Esophagus (tissue), 2 donors: ENCODE measurements around the gene THRB. TPM values are rescaled to one million over a fixed set of nuclear protein-coding genes. Genes with fewer than 3 reads are reported as not detected.
"Not testable (repeated sequence)": the region's sequence is repeated elsewhere in the genome, so short reads cannot be mapped to it uniquely, and the experiment has no call there.

Experiments used
- H3K27ac ChIP-seq, 2 donors: one replicate each; pipeline ENCODE4 v1.5.1; 2013; ENCODE audit warnings: low read depth in 2 of 2, mild to moderate bottlenecking in 2 of 2, inconsistent platforms in 1 of 2, low read length in 1 of 2, moderate library complexity in 1 of 2
- H3K27me3 ChIP-seq, 2 donors: one replicate each; pipeline ENCODE4 v1.6.1; 2013; ENCODE audit warnings: low read length in 2 of 2, control low read depth in 1 of 2, mild to moderate bottlenecking in 1 of 2; ENCODE audit not compliant: insufficient read depth in 2 of 2, control insufficient read depth in 1 of 2
- H3K36me3 ChIP-seq, 2 donors: one replicate each; pipeline ENCODE4 v1.6.1; 2013; ENCODE audit warnings: low read length in 1 of 2; ENCODE audit not compliant: control insufficient read depth in 2 of 2, insufficient read depth in 2 of 2
- H3K4me1 ChIP-seq, 2 donors: one replicate each; pipeline ENCODE4 v1.6.1; 2013; ENCODE audit warnings: low read length in 1 of 2; ENCODE audit not compliant: control insufficient read depth in 2 of 2, insufficient read depth in 2 of 2
- H3K4me3 ChIP-seq, 2 donors: one replicate each; pipeline ENCODE4 v1.5.1; 2013; ENCODE audit warnings: low read length in 2 of 2, mild to moderate bottlenecking in 2 of 2, low read depth in 1 of 2, moderate library complexity in 1 of 2
- H3K9me3 ChIP-seq, 2 donors: one replicate each; pipeline ENCODE4 v1.6.1; 2013; ENCODE audit warnings: mild to moderate bottlenecking in 2 of 2, low read depth in 1 of 2, low read length in 1 of 2, moderate library complexity in 1 of 2; ENCODE audit not compliant: control insufficient read depth in 2 of 2, insufficient read depth in 1 of 2
- WGBS, 2 donors: extraction: QIAGEN DNeasy Blood & Tissue Kit; methylation state at CpG; one replicate each; pipeline ENCODE4 v1.1.7; 2013; 5-methylcytosine and 5-hydroxymethylcytosine counted together
- polyA plus RNA-seq, 2 donors: library from polyadenylated mRNA; stranded (reverse); fragments of 200-250 nt; gene quantifications; one replicate each; pipeline ENCODE4 v1.2.3, GENCODE V29; 2013
- donor health status: healthy with polysubstance abuse.
- donor health status: Bipolar disorder and iron deficiency.

The THRB gene
- polyA plus RNA-seq, 2 donors, result 1.4 to 2.5 TPM

DNA sequence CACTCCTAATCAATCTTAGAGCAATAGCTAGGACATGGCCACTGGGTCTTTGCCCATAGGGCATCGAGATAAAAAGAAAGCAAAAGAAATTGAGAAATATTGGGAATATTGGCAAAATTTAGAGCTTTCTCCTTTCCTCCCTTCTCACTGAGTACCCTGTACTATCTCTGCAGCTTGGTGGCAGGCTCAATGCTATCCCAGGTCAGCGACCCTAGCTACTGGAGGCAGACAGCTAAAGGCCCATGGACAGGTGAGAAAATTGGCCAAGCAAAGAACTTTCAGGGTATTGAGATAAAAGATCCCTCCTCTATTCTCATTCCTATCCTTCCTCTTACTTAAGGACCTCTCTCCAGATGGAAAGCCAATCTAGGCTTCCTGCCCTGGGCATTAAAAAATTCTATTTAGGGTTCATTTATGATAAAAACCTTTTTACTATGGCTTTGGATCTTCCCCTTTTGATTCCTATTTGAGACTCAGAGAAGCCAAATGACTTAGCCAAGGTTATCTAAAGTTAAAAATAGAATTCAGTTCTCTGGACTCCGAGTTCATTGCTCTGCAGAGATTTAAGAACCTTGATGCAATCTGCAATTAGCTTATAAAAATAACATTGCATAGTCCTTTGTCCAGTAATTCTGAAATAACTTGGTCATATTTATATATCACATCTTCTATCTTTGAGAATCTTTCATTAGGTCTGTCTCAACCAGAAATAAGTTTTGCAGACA, 75.4 kb downstream of the THRB start:
- H3K27ac ChIP-seq, result no peak overlapping the region
- H3K4me1 ChIP-seq, result no peaks in the 10 kb centered on the region
- H3K9me3 ChIP-seq, result no peaks in the 10 kb centered on the region
- WGBS, 2 donors, result 82 to 85% methylated on average over 3 of the region's 3 CpGs
- H3K4me3 ChIP-seq, result no peak overlapping the region
- no peaks in the 10 kb centered on the region for H3K27me3 ChIP-seq
- H3K36me3 ChIP-seq, result no peaks in the 10 kb centered on the region

DNA sequence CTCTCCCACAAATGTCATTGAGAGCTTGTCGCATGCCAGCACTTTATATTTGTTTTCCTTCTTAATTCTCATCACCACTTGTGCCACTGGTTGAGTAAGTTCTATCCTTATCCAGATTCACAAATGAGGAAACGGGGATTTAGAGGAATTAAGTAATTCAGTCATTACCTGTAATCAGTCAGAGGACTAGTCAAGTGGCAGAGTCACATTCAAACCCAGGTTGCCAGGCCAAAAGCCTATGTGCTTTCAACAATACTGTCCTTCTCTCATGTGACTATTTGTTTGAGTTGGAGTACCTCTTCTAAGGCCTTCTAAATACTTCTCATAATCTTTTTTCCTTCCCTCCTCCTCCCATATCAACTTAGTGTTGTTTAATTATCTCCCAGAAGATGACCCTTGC, 76.9 kb downstream of the THRB start:
- Histone ChIP-seq H3K4me1 (no peaks in the 10 kb centered on the region), H3K27ac (no peak overlapping the region), H3K4me3 (no peak overlapping the region), H3K36me3 (no peaks in the 10 kb centered on the region), H3K9me3 (no peaks in the 10 kb centered on the region), H3K27me3 (no peaks in the 10 kb centered on the region)
- WGBS, 2 donors, result 61 to 69% methylated on average over 2 of the region's 2 CpGs

DNA sequence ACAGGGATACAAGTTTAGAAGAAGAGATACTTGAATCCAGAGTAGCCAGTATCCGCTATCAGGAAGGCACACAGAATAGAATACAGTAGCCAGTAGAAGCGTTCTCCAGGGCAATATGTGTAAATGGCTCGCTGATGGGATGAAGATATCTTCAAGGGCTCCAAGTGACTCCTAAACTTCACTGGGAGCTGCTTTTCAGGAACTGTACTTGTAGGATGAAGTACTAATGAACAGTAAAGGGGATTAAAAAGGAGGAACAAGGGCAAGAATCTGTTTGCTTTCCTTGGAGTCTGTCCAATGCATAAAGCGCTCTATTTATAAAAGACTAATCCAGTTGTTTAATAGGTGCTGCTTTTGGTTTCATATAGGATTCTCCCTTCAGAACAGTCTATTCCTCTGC, 78.4 kb downstream of the THRB start:
- WGBS, 2 donors, result 60 to 68% methylated on average over 4 of the region's 4 CpGs
- Histone ChIP-seq H3K4me1 (no peaks in the 10 kb centered on the region), H3K4me3 (no peak overlapping the region), H3K27ac (no peak overlapping the region), H3K9me3 (no peaks in the 10 kb centered on the region), H3K36me3 (no peaks in the 10 kb centered on the region), H3K27me3 (no peaks in the 10 kb centered on the region)

DNA sequence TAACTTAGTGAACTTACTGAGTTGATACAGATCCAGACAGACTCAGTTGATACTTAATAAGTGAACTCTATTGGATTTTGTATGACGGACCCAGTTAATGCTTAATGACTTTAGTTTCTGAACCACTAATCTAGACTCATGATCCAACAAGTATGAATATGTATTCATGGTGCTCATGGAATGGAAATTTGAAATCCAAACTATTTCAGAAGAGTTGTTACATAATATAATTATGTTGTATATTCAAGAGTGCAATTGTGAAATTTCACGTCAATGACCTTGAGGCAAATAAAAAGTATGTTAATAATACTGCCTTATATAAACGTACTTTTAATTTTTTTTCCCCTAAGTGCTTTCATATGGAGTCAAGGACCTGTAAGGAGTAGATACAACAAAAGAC, 78.8 kb downstream of the THRB start:
- WGBS, 2 donors, result 49 to 58% methylated on average over 3 of the region's 3 CpGs
- Histone ChIP-seq H3K9me3 (no peaks in the 10 kb centered on the region), H3K27me3 (no peaks in the 10 kb centered on the region), H3K4me3 (no peak overlapping the region), H3K27ac (no peak overlapping the region), H3K36me3 (no peaks in the 10 kb centered on the region), H3K4me1 (no peaks in the 10 kb centered on the region)

DNA sequence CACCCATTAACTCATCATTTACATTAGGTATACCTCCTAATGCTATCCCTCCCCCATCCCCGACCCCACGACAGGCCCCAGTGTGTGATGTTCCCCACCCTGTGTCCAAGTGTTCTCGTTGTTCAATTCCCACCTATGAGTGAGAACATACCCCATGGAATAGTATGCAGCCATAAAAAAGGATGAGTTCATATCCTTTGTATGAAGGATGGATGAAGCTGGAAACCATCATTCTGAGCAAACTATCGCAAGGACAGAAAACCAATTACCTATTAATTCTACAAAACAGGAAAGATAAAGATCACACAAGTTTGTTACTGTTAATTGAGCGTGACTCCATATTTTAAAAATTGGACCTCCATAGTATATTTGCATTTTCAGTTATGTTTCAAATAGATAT, 81.0 kb downstream of the THRB start:
- not testable (repeated sequence) for H3K27me3 ChIP-seq, H3K4me3 ChIP-seq, H3K27ac ChIP-seq, H3K9me3 ChIP-seq, H3K4me1 ChIP-seq, H3K36me3 ChIP-seq
- WGBS, 2 donors, result 94% methylated on average over 5 of the region's 5 CpGs

DNA sequence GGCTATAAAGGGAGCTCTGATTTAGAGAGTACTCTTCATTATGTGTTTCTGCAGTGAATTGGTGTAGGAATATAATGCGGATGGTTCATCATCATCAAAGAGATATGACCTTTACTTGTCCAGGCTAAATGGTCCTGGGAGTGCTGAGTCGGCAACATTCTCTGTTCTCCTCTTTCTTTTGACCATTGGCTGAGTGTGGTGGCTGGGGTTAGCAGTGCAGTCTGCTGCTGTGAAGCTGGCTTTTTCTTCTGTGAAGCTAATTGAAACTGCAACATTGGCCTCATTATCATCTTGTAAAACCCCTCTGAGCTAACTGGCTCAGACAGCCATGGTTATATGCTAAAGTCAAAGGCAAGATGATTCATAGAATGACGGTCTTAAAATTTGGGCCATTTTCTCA, 83.8 kb downstream of the THRB start:
- Histone ChIP-seq H3K27ac (no peak overlapping the region), H3K4me3 (no peak overlapping the region), H3K4me1 (no peaks in the 10 kb centered on the region), H3K9me3 (no peaks in the 10 kb centered on the region), H3K27me3 (no peaks in the 10 kb centered on the region), H3K36me3 (no peaks in the 10 kb centered on the region)
- 91 to 93% methylated on average over 3 of the region's 3 CpGs for WGBS, 2 donors

DNA sequence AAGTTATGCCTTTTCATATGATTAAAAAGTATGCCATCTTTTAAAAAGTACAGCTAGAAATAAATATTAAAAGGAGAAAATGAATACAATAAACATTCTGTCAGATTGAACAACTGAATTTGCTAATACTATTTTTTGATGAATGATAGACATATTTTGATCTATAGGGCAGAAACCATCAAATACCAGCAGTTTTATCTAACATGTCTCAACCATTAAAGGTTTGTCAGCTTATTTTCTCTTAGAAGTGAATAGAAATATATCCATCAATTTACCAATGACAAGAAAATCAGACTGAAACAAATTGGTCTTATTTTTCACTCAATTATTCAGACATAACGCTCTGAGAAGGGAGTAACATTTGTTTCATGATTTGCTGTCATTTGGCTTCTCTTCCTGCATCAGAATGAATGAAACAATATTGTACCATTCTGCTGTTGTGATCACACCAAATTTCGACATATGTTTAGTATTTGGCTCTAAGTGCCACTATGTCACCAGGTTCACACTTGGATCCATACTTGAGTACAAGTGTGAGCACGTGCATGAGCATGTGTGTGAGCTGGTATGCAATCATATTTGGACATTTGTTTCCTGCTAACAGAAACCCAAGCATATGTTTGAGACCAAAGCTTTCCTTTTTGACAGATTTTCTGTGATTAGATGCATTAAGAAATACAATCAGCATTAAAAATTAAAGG, 86.5 kb downstream of the THRB start:
- Histone ChIP-seq H3K36me3 (no peaks in the 10 kb centered on the region), H3K9me3 (no peaks in the 10 kb centered on the region), H3K4me3 (no peak overlapping the region), H3K27me3 (no peaks in the 10 kb centered on the region), H3K27ac (no peak overlapping the region), H3K4me1 (no peaks in the 10 kb centered on the region)
- 50 to 51% methylated on average over 3 of the region's 3 CpGs for WGBS, 2 donors

DNA sequence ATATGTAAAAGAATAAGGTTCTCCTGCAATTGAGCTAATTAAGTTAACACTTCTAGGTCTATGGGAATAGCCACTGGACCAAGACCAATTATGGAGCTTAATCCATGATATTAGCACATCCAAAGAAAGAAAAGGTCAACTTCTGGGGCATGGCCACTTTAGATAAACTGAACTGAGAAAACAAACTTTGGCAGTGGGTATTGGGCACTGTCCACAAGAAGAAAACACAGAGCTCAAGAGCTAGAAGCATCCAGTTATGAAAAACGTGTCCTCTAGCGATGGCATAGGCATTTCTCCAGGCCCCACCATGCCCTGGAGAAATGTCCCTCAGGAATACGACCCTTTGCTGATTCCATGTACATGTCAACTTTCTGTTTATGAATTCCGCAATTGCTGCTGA, 87.8 kb downstream of the THRB start:
- Histone ChIP-seq H3K9me3 (no peaks in the 10 kb centered on the region), H3K27me3 (no peaks in the 10 kb centered on the region), H3K4me1 (no peaks in the 10 kb centered on the region), H3K36me3 (no peaks in the 10 kb centered on the region), H3K27ac (no peak overlapping the region), H3K4me3 (no peak overlapping the region)
- WGBS, 2 donors, result 89 to 92% methylated on average over 4 of the region's 4 CpGs

DNA sequence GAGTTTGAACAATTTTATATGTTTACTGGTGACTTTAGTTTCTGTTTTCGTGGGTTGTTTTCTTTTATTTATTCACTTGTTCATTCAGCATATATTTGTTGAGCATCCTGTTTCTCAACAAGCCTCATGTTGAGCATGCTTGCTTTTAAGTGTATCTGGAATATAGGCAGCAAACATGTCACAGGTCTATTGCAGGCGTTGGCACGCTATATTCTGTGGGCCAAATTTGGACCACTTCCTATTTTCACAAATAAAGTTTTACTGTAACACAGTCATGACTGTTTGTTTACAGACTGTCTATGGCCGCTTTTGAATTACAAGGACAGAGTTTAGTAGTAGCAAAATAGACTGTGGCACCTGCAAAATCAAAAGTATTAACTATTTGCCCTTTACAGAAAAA, 89.6 kb downstream of the THRB start:
- WGBS, 2 donors, result 83 to 91% methylated on average over 4 of the region's 4 CpGs

DNA sequence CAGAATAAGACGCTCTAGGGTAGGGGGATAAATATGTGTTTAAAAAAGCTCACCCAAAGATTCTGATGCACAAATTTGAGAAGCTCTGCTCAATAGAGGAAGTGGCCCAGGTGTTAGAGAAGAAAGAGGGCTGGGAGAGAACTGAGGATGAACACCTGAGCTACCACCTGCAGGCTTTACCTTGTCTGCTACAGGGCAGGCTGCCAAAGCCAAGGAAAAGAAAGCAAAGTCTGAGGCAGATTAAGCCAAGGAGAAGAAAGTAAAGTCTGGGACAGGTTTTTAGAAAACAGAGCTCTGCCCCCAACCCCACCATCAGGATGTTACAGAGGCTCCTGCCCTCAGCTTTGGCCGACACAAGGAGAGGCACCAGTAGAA, 92.9 kb downstream of the THRB start:
- no peaks in the 10 kb centered on the region for H3K36me3 ChIP-seq
- no peaks in the 10 kb centered on the region for H3K4me1 ChIP-seq
- no peaks in the 10 kb centered on the region for H3K27me3 ChIP-seq
- 39 to 44% methylated on average over 2 of the region's 2 CpGs for WGBS, 2 donors
- H3K27ac ChIP-seq, result no peak overlapping the region
- no peak overlapping the region for H3K4me3 ChIP-seq
- H3K9me3 ChIP-seq, result no peaks in the 10 kb centered on the region

More for the DNA sequence above, 89.6 kb downstream of the THRB start:
- Histone ChIP-seq H3K4me1 (no peaks in the 10 kb centered on the region), H3K27me3 (no peaks in the 10 kb centered on the region), H3K27ac (no peak overlapping the region), H3K9me3 (no peaks in the 10 kb centered on the region), H3K36me3 (no peaks in the 10 kb centered on the region), H3K4me3 (no peak overlapping the region)
